GM19452 (cell line): ENCODE measurements around the gene PROSER2.

Experiments used
- ATAC-seq: cut with Tn5 transposase; IDR thresholded peaks from one replicate; pipeline ENCODE4 v1.9.1; 2021; ENCODE audit not compliant: unreplicated experiment

PROSER2 gene

DNA sequence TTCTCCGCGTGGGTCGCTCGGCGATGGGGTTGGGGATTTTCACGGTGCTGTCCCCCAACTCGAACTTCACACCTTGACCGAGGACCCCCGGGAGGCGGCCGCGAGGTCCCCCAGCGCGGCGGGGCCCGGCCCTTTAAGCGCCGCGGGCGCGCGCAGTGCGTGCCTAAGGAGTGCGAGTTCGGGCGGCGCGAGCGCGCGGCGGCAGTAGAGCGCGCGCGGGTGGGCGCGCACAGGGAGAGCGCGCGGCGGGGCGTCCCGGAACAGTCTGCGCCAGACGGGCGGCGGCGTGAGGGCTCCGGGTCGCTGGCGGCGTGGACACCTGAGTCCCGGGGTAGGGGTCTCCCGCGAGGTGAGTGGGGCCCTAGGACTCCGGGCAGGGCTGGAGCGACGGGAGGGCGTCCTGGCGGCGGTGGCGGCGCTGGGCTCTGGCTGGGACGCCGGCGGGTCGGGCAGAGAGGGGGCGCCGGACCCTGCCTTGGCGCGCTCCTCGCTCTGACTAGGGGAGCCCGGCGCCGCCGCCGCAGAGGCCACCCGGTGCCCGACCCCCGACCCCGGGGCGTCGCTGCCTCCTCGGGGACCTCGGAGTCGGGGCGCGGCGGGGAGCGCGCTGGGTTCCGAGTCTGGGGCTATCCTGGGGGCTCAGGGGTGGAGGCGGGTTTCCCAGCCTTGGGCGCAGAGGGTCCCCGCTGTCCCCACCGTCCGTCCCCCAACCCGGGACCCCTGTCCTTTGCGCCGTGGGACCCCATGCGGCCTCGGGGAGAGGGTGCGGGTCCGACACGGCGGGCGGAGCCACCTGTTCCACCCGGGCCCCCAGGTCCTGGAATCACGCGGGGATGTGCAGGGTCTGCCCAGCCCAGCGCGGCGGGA is at the start of gene PROSER2:
TSS of gene PROSER2 (plus strand) at position 235 of the 867 bp plus-strand sequence. CDS start 28,722 bp downstream, outside the sequence.
- peak; percentile 61 for ATAC-seq

GRCh38 chr10:11773761-11774441 is 49.3 kb upstream of the PROSER2 start:
- no peak for ATAC-seq

DNA sequence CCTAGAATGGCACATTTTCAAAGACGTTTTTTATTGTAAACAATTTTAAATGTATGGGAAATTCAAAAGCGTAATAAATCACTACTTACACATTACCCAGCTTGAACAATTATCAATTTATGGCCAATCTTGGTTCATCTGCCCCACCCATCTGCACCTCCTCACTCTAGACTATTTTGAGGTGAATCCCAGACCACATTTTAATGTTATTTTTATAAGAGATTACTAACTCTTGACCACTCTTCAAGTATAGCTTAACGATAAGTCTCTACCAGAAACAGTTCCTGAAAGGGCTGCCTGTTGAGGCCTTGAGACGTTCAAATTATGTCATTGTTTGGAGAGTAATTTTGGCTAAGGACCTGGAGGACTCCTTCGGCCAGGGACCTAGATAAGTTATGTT is 47.7 kb upstream of the PROSER2 start:
- no peak for ATAC-seq

- no peak for ATAC-seq
These were observed 47.1 kb upstream of the PROSER2 start for GRCh38 chr10:11776080-11776479.

GRCh38 chr10:11781114-11781513 is 42.0 kb upstream of the PROSER2 start:
- no peak for ATAC-seq

GRCh38 chr10:11782793-11783557 is 40.2 kb upstream of the PROSER2 start:
- ATAC-seq = no peak

GRCh38 chr10:11783558-11783865 is 39.6 kb upstream of the PROSER2 start:
- ATAC-seq = no peak

GRCh38 chr10:11787374-11787773 is 35.8 kb upstream of the PROSER2 start:
- no peak for ATAC-seq

DNA sequence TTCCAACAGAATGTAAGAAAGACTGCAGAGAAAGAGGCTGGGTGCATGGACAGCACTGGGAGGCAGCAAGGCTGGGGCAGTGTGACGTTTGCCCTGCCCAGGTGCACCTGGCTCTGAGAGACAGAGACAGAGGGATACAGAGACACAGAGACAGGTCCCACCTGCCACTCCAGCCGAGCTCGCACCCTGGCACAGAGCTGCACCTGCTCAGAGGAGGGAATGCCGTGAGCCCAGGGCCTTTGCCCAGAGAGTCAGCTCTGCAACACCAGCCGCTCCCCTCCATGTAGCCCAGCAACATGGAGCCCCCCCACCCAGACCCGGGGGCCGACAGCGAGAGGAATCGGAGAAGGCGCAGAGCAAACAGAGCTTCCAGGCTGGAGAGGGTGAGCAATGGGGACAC is 35.3 kb upstream of the PROSER2 start:
- no peak for ATAC-seq

DNA sequence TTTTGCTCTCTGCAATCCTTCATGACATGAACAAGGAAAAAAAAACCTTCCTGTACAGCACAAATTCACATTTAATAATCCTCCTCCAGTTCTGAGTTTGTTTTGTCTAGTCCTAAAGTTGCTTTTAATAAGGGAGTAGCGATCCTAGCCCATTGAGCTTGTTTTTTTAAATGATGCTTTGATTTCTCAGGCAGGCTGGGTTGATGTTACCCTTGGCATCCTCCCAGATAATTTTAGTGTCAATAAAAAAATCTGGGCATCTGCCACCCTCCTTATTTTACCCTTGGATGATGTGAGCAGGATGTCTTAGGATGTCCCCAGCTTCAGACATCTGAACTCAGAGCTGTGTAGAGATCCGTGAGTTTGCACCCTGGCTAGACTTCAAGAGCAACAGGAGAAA is 33.9 kb upstream of the PROSER2 start:
- ATAC-seq = no peak

DNA sequence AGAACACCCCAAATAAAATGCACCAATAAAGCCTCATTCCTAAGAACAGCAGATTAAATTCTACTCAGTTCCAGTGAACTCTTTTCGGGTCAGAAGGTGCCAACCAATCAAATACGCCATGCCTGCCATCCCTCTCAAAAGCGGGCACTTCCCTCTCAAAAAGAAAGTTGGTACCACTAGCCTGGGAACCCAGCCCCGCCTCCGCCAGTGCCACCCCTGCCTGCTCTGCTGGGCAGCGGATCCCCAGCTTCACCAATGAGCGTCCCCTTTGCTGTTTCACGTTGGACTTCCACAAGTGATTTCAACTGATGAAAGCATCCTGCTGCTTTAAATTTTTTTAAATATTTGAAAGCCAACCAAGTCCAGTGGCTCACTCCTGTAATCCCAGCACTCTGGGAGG is 33.2 kb upstream of the PROSER2 start:
- ATAC-seq = no peak

GRCh38 chr10:11793762-11794479 is 29.2 kb upstream of the PROSER2 start:
- no peak for ATAC-seq

- ATAC-seq = no peak
These were observed 28.6 kb upstream of the PROSER2 start for GRCh38 chr10:11794566-11794965.

GRCh38 chr10:11795101-11795920 is 27.8 kb upstream of the PROSER2 start:
- ATAC-seq = no peak

DNA sequence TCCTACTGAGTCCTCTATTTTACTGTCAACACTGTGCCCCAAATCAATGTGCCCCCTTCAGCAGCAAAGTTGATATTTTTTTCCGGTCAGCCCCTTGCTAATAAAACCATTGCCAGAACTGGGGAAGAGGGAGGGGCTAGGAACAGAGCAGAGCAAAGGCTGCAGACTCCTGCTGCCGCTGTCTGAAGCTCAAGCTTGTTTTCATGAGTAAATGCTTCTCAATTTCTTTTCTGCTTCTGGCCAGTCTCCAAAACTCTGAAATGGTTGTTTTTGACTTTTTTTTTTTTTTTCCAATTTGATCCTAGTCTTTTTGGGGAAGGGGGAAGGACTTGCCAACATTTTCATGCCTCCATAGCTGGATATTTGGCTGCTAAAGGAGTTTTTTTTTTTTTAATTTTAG is 26.7 kb upstream of the PROSER2 start:
- no peak for ATAC-seq

DNA sequence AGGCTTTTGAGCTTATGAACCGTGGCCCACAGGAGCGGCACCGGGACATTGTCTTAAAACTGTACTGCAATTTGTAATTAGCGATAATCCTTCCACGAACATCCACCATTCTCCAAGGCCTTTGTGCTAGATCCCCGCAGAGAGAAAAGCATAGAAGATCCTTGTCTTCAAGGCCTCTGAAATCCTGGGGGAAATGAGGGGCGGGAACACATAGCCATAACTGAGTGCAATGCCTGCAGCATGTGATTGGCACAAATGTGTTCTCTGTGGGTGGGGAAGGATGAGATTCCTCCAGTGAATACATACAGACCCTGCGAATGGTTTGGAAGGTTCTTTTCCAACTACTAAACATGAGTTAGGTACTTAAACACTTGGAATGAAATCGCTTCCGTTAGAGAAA is 25.9 kb upstream of the PROSER2 start:
- no peak for ATAC-seq

DNA sequence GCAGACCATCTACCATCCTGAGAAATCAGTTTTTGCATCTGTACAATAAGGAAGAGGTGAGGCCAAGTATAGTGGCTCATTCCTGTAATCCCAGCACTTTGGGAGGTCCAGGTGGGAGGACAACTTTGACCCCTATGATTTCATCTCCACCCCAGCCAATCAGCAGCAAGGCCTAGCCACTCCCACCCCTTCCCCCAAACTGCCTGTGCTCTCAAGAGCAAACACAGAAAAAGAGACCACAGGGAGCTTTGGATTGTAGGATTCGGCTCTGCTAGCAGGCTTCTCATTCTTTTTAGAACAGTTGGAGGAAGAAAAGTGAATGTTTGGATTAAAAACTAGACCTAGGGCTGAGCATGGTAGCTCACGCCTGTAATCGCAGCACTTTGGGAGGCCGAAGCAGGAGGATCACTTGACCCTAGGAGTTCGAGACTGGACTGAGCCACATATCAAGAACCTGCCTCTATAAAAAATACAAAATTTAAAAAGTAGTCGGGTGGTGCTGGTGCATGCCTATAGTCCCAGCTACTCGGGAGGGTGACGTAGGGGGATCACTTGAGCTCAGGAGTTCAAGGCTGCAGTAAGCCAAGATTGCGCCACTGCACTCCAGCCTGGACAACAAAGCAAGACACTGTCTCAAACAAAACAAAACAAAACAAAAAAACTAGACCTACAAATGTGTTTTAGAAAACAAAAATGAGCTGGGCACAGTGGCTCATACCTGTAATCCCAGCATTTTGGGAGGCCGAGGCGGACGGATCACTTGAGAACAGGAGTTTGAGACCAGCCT is 25.1 kb upstream of the PROSER2 start:
- ATAC-seq = no peak

DNA sequence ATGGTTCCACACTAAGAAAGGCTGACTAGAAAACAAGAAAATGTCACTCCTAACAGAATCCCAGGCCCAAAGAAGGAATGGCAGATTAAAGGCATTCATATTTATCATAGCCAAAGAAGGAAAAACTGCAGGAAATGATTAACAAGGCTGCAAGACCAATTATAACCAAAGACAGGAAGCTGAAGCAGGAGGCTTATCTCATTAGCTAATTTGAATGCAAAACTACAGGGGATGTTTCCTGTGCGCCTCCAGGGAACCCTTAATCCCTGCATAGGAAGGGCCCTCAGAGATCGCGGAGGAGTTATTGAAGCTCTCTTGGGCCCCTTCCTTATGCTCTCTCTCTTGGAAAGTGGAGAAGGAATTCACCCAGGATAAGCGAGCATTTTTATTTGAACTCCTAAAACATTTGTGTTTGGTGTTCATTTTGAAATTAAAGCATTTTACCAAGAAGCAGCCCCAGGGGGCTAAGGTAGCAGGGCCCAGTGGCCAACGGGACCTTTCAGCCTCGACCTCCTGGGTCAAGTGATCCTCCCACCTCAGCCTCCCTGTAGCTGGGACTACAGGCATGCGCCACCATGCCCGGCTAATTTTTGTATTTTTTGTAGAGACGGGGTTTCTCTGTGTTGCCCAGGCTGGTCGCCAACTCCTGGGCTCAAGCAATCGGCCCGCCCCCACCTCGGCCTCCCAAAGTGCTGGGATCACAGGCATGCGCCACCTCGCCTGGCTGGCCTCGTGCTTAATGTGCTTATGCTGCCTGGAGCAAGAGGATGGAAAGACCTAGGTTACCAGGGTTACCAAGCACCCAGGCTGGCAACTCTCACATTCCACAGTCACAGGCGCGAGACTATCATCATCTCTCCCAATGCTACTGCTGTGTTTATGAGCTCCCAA is 24.1 kb upstream of the PROSER2 start:
- no peak for ATAC-seq

- ATAC-seq = no peak
These were observed 23.4 kb upstream of the PROSER2 start for GRCh38 chr10:11799736-11800080.
